GM18499 (cell line): ENCODE measurements around the gene PDHX.

ENCODE experiments used
- ATAC-seq: cut with Tn5 transposase; IDR thresholded peaks from one replicate; pipeline ENCODE4 v1.9.1; 2021; ENCODE audit warnings: moderate number of reproducible peaks; ENCODE audit not compliant: insufficient read depth, unreplicated experiment

The PDHX gene

DNA sequence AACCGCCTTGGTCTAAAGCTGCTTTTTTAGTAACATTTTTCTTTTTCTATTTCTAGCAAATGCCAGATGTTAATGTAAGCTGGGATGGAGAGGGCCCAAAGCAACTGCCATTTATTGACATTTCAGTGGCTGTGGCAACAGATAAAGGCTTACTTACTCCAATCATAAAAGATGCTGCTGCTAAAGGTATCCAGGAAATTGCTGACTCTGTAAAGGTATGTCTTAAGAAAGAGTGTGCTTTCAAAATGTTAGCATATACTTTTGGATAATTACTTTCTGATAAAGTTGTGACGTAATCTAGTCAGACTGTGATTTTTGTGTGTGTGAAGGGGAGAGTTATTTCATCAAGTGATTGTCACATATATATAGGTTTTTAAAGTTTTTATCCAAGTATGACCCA is 68.1 kb downstream of the PDHX start:
- ATAC-seq: no peak

DNA sequence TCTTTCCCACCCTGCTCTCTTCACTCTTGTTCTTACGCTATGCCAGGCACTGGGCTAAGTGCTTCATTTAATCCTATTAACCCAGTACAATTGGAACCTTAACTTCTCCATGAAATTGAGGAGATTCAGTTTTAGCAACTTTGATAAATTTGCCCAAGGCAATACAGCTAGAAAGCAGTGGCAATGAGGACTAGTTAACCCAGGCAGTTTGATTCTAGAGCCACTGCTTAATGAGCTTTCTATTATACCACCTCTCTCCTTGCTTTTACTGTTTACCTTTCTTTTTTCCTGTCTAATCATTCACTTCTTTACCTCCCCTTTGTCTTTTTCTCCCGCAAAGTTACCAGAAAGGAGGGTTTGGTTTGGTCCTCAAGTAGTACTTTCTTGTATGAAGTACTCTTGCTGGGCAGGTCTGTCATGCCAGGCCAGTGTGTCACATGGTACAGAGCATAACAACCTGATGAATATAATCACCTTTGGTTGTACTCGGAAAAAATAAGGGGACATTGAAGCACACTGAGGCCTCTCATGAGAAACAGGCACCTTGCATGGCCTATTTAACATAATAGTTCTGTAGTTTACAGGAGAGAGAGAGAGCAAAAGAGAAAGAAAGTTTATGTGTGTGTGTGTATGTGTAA is 70.6 kb downstream of the PDHX start:
- ATAC-seq: no peak

GRCh38 chr11:34987617-34988016 is 71.2 kb downstream of the PDHX start:
- ATAC-seq: no peak

DNA sequence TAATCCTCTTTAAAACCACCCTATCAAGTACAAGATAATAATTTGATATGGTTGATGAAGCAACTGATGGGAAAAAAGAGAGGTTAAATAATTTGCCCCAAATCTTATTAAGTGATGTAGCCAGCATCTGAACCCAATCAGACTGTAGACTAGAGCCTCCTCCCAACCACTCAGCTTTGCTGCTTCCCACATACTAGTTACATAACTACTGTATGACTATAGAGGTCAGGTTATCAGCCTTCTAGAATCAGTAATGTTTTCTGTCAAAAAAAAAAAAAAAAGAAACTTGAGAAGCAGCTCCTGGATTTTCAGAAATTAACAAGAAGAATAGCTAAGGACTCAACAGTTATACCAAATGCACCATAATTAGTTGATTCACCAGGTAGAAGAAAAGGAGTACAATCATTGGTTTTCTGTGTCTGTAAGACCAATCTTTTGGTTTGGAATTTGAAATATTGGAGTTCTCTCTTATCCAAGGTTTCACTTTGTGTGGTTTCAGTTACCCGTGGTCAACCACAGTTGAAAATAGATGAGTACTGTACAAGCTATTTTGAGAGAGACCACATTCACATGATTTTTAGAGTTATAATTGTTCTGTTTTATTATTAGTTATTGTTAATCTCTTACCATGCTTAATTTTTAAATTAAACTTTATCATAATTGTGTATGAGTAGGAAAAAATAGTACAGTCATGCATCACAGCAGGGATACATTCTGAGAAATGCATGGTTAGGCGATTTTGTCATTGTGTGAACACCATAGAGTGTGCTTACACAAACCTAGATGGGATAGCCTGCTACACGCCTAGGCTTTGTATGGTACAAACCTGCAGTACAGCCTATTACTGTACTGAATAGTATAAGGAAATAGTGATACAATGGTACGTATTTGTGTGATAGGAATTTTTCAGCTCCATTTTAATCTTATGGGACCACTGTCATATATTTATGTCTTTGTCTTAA is 72.2 kb downstream of the PDHX start:
- peak; percentile 74 for ATAC-seq

- no peak for ATAC-seq
Observed at GRCh38 chr11:34990916-34991315, 74.5 kb downstream of the PDHX start.

- ATAC-seq: no peak
Observed at GRCh38 chr11:34994854-34995253, 78.4 kb downstream of the PDHX start.

GRCh38 chr11:34996958-34997357 is 80.5 kb downstream of the PDHX start:
- ATAC-seq: no peak

DNA sequence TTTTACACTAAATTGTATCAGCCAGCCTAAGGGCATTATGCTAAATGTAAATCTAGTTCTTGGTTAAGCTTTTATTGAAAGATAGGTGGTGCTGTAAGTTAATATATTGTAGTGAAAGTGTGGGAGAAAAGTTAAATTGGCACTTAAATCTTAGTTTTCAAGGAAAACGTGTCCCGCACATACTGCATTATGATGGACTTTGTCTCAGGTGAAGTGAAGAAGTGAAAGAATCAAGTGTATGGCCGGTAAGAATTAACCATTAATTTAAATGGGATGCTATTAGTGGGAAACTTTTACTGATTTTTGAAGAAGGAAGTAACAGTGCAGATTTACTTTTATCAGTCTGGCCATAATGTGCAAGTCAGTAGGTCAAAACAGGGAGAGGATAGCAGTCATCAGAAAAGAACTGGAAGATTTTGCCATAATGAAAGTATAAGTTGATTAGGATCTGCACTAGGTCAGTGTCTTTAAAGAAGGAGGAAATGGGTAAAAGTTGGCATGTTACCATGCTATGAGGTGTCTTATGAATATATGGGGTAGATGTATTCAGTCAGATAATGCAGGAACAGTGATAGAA is 81.6 kb downstream of the PDHX start:
- ATAC-seq: no peak

DNA sequence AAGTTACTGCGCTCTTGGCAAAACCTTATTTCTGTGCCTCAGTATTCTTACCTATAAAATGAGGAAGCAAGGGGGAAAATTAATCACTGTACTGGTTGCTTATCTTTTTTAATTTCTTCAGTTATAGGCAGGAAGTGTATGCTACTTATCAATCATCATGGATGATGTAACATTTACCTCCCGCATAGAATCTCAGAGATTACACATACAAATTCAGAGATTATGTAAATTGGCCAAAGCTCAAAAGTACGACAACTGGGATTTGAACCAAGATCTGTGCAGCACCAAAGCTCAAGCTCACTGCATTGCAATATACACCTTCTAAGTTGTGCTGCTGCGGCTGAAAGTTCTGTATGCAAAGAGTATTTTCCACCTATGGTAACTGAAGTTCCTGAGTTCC is 83.0 kb downstream of the PDHX start:
- no peak for ATAC-seq

GRCh38 chr11:35003186-35003585 is 86.8 kb downstream of the PDHX start:
- ATAC-seq: no peak

DNA sequence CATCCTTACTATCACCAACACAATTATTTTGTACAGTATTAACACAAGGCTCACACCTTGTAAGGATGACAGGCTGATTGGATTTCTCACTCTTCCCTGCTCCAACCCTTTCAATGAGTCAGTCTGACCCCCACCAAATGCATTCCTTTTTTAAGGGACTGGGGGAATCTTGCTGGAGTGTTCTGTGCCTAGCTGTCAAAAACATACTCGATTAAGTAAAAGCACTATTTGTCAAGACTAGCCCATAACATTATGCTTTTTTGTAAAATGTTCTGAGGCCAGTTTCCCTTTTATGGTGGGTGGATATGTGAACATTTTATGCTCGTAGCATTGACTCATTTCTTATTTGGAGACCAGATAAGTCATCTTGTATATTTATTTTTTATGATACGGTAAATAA is 87.2 kb downstream of the PDHX start:
- no peak for ATAC-seq

GRCh38 chr11:35005141-35005780 is 88.8 kb downstream of the PDHX start:
- no peak for ATAC-seq

DNA sequence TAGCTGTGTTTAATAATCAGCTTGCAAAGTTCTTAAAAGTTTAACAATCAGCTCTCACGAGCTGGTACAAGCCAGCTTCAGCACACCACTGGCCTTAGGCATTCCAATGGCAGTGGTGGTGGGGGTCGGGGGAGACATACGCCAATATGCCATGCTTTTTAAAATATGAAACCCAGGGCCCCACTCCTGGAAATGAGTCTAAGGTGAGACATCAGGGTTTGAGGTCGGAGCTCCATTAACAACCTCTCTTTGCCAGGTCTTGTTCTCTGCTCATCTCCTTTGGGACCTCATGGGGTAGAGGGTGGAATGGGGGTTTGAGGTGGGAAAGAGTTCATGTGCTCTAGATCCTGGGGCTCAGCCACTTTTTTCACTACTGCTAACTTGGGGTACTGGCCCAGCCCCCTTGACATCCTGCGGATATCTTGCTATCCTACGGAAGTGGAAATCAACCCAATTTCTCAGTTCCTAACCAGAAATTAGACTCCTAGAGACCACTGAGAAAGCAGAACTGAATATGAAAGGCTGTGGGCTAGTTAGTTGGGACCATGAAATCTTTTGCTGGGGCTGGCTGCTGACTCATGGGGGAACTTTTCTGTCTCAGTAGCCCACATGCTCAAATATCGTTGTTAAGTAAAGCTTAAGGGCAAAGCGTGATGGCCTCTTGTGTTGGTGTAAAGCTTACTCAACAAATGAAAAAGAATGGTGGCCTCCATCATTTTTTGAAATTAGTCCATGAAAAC is 90.1 kb downstream of the PDHX start:
- peak; percentile 87 for ATAC-seq

- ATAC-seq: peak; percentile 54
Observed at GRCh38 chr11:35007277-35007676, 90.9 kb downstream of the PDHX start.

- no peak for ATAC-seq
Observed at GRCh38 chr11:35009191-35009943, 92.9 kb downstream of the PDHX start.

- ATAC-seq: no peak
Observed at GRCh38 chr11:35009944-35010342, 93.5 kb downstream of the PDHX start.

DNA sequence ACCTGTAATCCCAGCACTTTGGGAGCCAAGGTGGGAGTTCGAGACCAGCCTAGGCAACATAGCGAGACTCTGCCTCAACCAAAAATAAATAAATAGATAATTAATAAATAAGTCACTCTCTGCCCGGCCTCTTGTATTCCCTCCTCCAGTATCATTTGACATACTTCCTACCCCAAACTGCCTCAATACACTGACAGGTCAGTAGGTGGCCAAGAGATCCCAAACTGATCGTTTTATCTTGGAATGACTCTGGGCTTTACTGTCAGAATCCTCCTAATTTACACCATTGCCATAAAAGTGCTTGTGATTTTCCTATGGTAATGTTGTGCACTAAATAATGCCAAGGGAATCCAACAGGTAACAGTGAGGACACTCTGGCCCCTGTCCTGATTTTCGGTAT is 94.2 kb downstream of the PDHX start:
- no peak for ATAC-seq

GRCh38 chr11:35011389-35011788 is 95.0 kb downstream of the PDHX start:
- ATAC-seq: no peak

DNA sequence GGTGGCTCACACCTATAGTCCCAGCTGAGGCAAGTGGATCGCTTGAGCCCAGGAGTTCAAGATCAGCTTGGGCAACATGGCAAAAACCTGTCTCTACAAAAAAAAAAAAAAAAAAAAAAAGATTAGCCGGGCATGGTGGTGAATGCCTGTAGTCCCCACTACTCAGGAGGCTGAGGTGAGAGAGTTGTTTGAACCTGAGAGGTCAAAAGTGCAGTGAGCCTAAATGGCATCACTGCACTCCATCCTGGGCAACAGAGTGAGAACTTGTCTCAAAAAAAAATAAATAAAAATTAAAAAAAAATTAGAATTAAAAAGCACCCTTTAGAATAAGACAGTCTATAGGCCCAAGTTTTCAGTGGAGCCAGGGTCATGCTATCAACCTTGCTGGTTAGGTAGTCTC is 95.5 kb downstream of the PDHX start:
- no peak for ATAC-seq
